G401 (cell line): ENCODE results near the gene TMEM204. TPM values are rescaled to one million over a fixed set of nuclear protein-coding genes. Genes with fewer than 3 reads are reported as not detected.

ENCODE experiments used
- DNase-seq: peaks from one replicate; pipeline ENCODE4 v3.0.0-alpha.2; 2015; ENCODE audit warnings: low spot score
- in situ Hi-C: cut with HindIII; loops from 2 replicates; pipeline ENCODE4 v1.10.0; 2016; ENCODE audit warnings: low sequenced_read_pairs, mixed read lengths
- total RNA-seq: library from RNA; depleted of rRNA; stranded (reverse); fragments of >200 nt; shearing (Covaris generic); gene quantifications from 2 replicates; pipeline ENCODE4 v1.2.3, GENCODE V29; 2014

TMEM204 gene
- total RNA-seq, 1 experiment from 2014 or later, result not detected

DNA sequence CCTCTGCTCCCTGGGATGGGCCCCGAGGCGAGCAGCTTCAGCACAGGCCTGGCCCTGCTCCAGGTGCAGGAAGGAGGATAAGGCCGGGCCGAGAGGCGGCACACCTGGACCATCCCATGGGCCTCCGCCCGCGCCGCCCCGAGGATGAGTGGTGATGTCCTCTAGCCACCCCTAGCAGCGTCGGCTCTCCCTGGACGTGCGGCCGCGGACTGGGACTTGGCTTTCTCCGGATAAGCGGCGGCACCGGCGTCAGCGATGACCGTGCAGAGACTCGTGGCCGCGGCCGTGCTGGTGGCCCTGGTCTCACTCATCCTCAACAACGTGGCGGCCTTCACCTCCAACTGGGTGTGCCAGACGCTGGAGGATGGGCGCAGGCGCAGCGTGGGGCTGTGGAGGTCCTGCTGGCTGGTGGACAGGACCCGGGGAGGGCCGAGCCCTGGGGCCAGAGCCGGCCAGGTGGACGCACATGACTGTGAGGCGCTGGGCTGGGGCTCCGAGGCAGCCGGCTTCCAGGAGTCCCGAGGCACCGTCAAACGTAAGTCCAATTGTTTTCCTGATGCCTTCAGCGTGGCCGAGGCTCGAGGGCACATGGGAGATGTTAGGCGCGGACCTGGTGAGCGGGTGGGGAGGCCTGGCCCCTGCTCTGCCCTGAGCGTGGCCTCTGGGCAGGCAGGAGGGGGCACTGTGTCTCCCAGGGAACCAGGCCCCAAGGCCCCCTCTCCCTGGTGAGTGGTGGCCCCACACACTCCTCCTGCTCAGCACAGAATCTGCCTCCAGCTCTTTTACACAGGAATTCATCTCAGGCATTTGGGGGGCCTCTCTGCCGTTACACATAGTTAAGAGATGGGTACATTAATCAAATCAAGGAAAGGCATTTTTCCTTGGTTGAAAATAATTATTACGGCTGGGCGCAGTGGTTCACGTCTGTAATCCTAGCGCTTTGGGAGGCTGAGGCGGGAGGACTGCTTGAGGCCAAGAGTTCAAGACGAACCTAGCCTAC, 855 bp downstream of the TMEM204 start:
- no peak for DNase-seq
- in situ Hi-C loops, result no loop called here

DNA sequence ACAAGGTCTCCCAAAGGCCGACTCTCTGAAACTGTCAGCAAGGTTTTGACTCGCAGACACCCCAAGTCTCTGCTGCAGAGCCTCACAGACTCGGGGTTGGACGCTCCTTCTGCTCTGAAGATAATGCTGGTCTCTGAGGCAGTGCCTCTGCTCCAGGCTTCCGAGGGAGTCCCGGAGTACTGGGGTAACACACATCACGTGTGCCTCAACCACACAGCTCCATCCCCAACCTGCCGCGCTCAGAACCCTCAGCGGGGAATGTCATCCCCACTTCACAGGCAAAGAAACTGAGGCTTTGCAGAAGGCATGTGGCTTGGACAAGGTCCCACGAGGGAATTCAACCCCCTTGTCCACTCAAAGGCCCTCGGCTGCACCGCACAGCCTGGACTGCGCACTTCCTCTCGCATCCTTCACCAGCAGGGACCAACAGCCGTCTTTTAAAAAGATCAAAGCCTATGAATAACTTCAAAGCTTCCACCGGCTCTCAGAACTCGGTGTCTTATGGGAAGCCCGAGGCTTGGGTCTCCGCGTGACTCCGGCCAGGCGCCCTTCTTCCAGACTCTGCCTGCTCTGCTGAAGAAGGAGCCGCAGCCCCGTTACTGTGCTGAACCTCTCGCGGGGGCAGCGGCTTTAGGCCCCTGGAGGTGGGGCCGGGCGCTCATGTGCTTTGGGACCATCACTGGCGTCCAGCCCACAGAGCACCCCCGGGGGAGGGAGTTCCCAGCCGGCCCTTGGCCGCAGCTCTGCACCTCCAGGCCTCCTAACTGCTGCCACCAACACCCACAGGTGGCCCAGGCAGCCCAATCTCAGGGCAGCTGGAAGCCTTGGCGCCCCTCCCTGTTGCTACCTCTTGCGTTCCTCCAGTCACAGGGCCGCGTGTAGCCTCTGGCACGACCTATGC, 2.2 kb downstream of the TMEM204 start:
- DNase-seq, result no peak
- in situ Hi-C loops, result no loop called here

- in situ Hi-C loops, result no loop called here
- DNase-seq, result no peak
Measured at GRCh38 chr16:1536601-1537000, 3.1 kb downstream of the TMEM204 start.

- in situ Hi-C loops, result no loop called here
- no peak for DNase-seq
Measured at GRCh38 chr16:1537138-1537577, 3.7 kb downstream of the TMEM204 start.

DNA sequence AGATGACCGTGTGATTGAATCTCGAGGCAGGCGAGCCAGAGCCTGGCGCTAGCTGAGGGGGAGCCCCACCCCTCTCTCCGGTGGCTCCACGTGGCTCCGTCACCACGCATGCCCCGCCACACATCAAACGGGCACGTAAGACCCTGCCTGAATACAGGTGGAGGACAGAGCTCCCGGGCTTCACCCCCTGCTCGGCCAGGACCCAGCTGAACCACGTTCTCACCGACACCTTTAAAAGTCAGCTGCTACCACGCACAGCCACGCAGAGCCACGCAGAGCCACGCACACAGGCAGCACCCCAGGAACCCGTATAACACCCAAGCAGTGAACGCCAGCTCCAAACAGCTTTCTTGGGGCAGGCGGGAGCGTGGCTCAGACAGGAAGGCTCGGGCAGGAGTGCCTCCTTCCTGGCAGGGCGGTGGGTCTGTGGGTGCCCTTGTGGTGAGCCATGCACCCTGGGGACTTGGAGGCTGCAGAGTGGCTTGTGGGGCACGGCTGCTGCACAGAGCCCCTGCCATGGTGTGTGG, 4.4 kb downstream of the TMEM204 start:
- in situ Hi-C loops, result no loop called here
- DNase-seq, result no peak

DNA sequence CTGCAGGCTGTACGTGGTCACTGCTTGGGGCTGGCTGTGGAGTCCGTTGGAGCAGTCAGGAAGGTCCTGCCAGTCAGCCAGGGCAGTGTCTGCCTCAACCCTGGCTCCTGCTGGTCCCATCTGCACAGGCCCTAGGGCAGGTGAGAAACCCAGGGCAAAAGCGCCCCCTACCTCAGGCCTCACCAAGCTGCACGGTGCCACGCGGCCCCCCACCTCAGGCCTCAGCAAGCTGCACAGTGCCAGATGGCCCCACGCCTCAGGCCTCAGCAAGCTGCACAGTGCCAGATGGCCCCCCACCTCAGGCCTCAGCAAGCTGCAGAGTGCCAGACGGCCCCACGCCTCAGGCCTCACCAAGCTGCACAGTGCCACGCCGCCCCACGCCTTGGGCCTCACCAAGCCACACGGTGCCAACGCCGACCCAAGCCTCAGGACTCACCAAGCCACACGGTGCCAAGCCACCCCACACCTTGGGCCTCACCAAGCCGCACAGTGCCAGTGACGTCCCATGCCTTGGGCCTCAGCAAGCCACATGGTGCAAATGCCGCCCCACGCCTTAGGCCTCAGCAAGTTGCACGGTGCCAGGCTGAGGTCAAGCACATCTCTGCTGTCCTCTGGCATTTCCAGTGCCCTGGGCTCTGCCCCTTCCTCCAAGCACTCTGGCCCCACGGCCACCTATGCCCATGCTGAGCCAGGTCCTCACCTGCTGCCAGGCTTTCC, 5.5 kb downstream of the TMEM204 start:
- in situ Hi-C loops, result no loop called here
- peak; percentile 88 for DNase-seq

- in situ Hi-C loops, result no loop called here
- DNase-seq, result no peak
Measured at GRCh38 chr16:1539720-1540555, 6.5 kb downstream of the TMEM204 start.

GRCh38 chr16:1540556-1540855, 7.0 kb downstream of the TMEM204 start:
- no peak for DNase-seq
- in situ Hi-C loops, result no loop called here

DNA sequence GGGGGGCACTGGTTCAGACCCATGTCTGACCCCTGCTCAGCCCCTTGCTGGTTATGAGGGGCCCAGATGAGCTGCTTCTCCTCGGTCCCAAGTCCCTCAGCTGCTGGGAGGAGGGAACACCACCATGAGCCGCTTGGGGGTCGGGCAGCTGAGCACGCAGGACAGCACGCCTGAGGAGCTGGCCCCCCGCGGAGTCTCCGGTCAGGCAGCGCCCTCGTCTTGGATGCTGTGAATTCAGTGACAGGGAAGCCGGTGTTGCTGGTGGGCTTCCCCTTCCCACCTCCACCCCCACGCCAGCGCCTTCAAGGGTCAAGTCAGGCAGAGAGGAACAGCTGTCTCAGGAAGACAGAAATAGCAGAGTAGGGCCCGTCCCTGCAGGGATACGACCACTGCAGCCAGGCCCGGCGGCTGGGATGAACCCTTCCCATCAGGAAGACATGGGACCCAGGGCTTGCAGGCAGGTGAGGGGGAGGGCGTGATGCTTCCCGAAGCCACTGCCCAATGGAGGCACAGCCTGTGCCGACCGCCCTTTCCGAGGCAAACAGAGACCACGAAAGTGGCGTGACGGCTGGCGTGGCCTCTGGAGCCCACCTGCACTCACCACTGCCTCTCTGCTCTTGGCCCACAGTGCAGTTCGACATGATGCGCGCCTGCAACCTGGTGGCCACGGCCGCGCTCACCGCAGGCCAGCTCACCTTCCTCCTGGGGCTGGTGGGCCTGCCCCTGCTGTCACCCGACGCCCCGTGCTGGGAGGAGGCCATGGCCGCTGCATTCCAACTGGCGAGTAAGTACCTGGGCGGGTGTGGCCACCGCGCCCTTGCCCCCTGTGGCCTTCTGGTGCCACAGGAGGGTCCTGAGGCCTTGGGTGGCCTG, 8.1 kb downstream of the TMEM204 start:
- in situ Hi-C loops, result no loop called here
- DNase-seq, result no peak

GRCh38 chr16:1542166-1542500, 8.7 kb downstream of the TMEM204 start:
- no peak for DNase-seq
- in situ Hi-C loops, result no loop called here

GRCh38 chr16:1542533-1542932, 9.1 kb downstream of the TMEM204 start:
- in situ Hi-C loops, result no loop called here
- no peak for DNase-seq

- DNase-seq, result no peak
- in situ Hi-C loops, result no loop called here
Measured at GRCh38 chr16:1543085-1543896, 9.8 kb downstream of the TMEM204 start.

GRCh38 chr16:1545044-1546040, 11.9 kb downstream of the TMEM204 start:
- DNase-seq, result peak; percentile 79
- in situ Hi-C loops, result no loop called here

DNA sequence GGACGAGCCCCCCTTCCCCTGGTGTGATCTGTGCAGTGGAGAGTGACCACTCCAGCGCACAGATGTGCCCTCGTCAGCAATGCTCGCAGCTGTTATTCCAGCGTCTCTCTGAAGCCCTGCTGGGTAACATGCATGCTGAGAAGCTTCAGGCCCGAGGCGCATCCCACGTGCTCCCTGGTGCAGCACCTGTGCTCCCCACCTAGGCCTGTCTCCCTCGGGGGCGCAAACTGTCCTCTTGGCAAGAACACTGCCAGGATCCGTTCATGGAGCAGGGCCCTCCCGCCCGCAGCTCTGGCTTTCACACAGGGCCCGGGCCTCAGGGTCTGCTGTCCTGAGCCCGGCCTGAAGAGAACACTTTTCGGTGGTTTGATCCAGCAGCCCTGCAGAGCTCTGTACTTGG, 13.0 kb downstream of the TMEM204 start:
- DNase-seq, result no peak
- in situ Hi-C loops, result no loop called here

- in situ Hi-C loops, result no loop called here
- DNase-seq, result no peak
Measured at GRCh38 chr16:1548233-1548632, 14.8 kb downstream of the TMEM204 start.

GRCh38 chr16:1548727-1549126, 15.3 kb downstream of the TMEM204 start:
- in situ Hi-C loops, result no loop called here
- DNase-seq, result peak; percentile 88
